Muscle layer of colon (tissue), 2 donors: ENCODE measurements around the gene CEP57L1.

Source experiments
- H3K27ac ChIP-seq: one replicate; pipeline ENCODE4 v1.7.0; 2013; ENCODE audit warnings: low read depth, mild to moderate bottlenecking, low read length, moderate library complexity
- H3K27me3 ChIP-seq, 2 donors: one replicate each; pipeline ENCODE4 v1.7.0; 2013; ENCODE audit warnings: low read length in 2 of 2, mild to moderate bottlenecking in 2 of 2; ENCODE audit not compliant: insufficient read depth in 2 of 2, control insufficient read depth in 1 of 2
- H3K36me3 ChIP-seq: one replicate; pipeline ENCODE4 v1.7.0; 2013; ENCODE audit warnings: mild to moderate bottlenecking, low read length; ENCODE audit not compliant: insufficient read depth
- H3K4me1 ChIP-seq: one replicate; pipeline ENCODE4 v1.7.0; 2013; ENCODE audit warnings: mild to moderate bottlenecking, low read length; ENCODE audit not compliant: insufficient read depth
- H3K4me3 ChIP-seq, 2 donors: one replicate each; pipeline ENCODE4 v1.7.0; 2013; ENCODE audit warnings: low read length in 2 of 2, low read depth in 1 of 2, mild to moderate bottlenecking in 1 of 2, moderate library complexity in 1 of 2
- H3K9ac ChIP-seq: one replicate; pipeline ENCODE4 v1.7.0; 2013; ENCODE audit warnings: low read length
- H3K9me3 ChIP-seq: one replicate; pipeline ENCODE4 v1.7.0; 2013; ENCODE audit warnings: mild to moderate bottlenecking, low read length
- donor health status: abdominal sarcoma.
- donor health status: Adenocarcinoma of cecum.

The CEP57L1 gene

DNA sequence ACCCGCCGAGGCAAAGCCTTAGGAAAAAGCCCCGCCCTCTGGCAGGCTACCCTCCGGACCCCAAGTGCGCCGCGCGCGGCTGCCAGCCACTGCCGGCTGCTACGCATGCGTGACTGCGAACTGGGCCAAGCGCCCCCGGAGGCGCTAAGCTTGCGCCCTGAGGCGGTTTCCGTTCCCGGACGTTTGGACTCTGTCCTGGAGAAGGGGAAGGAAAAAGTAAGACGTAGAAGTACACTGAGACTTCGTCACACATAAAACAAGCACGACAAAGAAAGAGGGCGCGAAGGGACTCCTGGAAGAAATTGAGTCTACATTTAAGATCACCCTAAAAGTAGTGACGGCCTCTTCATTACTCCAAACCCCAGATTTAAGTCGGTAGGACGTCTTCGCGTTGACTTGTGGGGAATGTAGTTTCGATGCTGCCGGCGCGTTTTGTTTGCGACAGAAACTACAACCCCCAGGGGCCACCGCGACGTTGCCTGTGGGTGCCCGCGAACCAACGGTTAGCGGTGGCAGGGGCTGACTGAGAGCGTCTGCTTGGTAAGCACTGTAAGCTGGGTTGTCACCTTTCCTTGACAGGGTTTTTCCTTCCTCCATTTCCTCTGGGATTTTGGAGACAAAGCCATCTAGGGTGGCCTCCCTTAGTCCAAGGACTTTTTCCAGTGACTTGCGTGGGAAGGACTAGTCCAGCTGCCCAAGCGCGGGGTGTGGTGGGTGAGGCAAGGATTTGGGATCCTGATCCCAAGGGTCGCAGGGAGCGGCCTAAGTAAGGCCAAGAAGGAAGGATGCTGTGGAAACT is at the start of gene CEP57L1:
Gene CEP57L1, plus strand, starts transcription at position 472 of the 799 bp plus-strand sequence. CDS start 49,715 bp downstream, outside the sequence.
- peaks cover 31% of the 10 kb centered on the region for H3K4me1 ChIP-seq

DNA sequence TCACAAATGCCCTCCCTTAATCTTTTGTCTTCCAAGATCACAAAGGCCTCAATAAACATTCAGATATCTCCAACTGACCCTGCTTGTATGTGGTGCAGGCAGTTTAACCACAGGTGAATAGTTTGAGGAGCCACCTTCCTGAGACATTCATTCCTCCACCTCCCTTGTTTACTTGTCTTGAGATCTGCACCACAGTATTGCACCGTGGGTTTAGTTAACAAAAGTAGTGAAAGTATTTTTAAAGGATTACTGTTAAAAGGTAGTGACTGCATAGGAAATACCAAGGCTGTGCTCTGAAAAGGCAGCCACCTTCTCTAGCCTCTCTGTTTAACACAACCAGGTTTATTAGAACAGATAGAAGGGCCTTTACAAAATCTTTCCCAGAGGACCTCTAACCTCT is 47.1 kb upstream of the CEP57L1 start:
- Histone ChIP-seq H3K36me3 (no peaks in the 10 kb centered on the region), H3K4me1 (peaks cover under 1% of the 10 kb centered on the region), H3K27ac (no peak overlapping the region), H3K9me3 (no peaks in the 10 kb centered on the region), H3K27me3 (no peaks in the 10 kb centered on the region), H3K4me3 (no peak overlapping the region), H3K9ac (no peak overlapping the region)

More for the DNA sequence above, at the start of gene CEP57L1:
- Histone ChIP-seq H3K9ac (peak within 1 kb of the TSS; percentile 81), H3K4me3 (peak within 1 kb of the TSS; percentile 82 to 99), H3K27me3 (no peaks in the 10 kb centered on the region), H3K36me3 (no peaks in the 10 kb centered on the region), H3K27ac (peak within 1 kb of the TSS; percentile 90), H3K9me3 (no peaks in the 10 kb centered on the region)

- no peak overlapping the region for H3K4me3 ChIP-seq
- no peaks in the 10 kb centered on the region for H3K9me3 ChIP-seq
- no peaks in the 10 kb centered on the region for H3K36me3 ChIP-seq
Measured at GRCh38 chr6:109048670-109049415, 46.5 kb upstream of the CEP57L1 start.

DNA sequence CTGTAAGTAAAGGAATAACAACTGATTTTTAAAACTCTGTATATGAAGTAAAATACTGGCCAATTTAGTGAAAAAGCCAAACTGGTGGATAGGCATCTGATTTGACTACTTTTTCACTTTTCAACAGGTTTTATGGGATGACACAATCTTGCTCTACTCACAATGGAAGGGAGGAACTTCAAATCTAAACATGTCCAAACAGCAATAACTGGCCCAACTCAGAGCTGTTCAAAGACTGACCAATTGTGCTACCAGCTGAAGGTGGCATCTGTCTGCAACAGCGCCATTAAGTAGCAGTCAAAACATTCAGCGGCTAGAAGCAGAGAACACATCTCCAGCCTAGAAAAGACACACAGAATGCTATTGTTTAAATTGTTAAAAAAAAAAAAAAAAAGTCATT is 45.3 kb upstream of the CEP57L1 start:
- Histone ChIP-seq H3K4me1 (peaks cover 6% of the 10 kb centered on the region), H3K27ac (no peak overlapping the region), H3K9ac (no peak overlapping the region), H3K4me3 (no peak overlapping the region), H3K27me3 (no peaks in the 10 kb centered on the region), H3K9me3 (no peaks in the 10 kb centered on the region), H3K36me3 (no peaks in the 10 kb centered on the region)

More at GRCh38 chr6:109048670-109049415, 46.5 kb upstream of the CEP57L1 start:
- peaks cover 6% of the 10 kb centered on the region for H3K4me1 ChIP-seq
- H3K27me3 ChIP-seq = no peaks in the 10 kb centered on the region
- H3K9ac ChIP-seq = no peak overlapping the region
- H3K27ac ChIP-seq = no peak overlapping the region

GRCh38 chr6:109050447-109051102 is 44.7 kb upstream of the CEP57L1 start:
- Histone ChIP-seq H3K9me3 (no peaks in the 10 kb centered on the region), H3K27ac (no peak overlapping the region), H3K36me3 (no peaks in the 10 kb centered on the region), H3K9ac (no peak overlapping the region), H3K4me3 (no peak overlapping the region), H3K27me3 (no peaks in the 10 kb centered on the region), H3K4me1 (peaks cover 6% of the 10 kb centered on the region)

- H3K4me1 ChIP-seq = peaks cover 6% of the 10 kb centered on the region
- H3K36me3 ChIP-seq = no peaks in the 10 kb centered on the region
- H3K9me3 ChIP-seq = no peaks in the 10 kb centered on the region
- no peak overlapping the region for H3K9ac ChIP-seq
- H3K27ac ChIP-seq = no peak overlapping the region
- H3K27me3 ChIP-seq = no peaks in the 10 kb centered on the region
- no peak overlapping the region for H3K4me3 ChIP-seq
Measured at GRCh38 chr6:109051301-109052017, 43.8 kb upstream of the CEP57L1 start.

- H3K4me1 ChIP-seq = peaks cover 6% of the 10 kb centered on the region
Measured at GRCh38 chr6:109052018-109052651, 43.2 kb upstream of the CEP57L1 start.

GRCh38 chr6:109052852-109053251 is 42.5 kb upstream of the CEP57L1 start:
- H3K27me3 ChIP-seq = no peaks in the 10 kb centered on the region
- H3K9ac ChIP-seq = no peak overlapping the region
- no peak overlapping the region for H3K4me3 ChIP-seq
- peaks cover 11% of the 10 kb centered on the region for H3K4me1 ChIP-seq
- no peaks in the 10 kb centered on the region for H3K9me3 ChIP-seq
- H3K27ac ChIP-seq = no peak overlapping the region
- no peaks in the 10 kb centered on the region for H3K36me3 ChIP-seq

More at GRCh38 chr6:109052018-109052651, 43.2 kb upstream of the CEP57L1 start:
- Histone ChIP-seq H3K4me3 (no peak overlapping the region), H3K36me3 (no peaks in the 10 kb centered on the region), H3K27me3 (no peaks in the 10 kb centered on the region), H3K9ac (no peak overlapping the region), H3K27ac (no peak overlapping the region), H3K9me3 (no peaks in the 10 kb centered on the region)

- H3K4me1 ChIP-seq = peaks cover 11% of the 10 kb centered on the region
- no peaks in the 10 kb centered on the region for H3K36me3 ChIP-seq
- H3K27ac ChIP-seq = no peak overlapping the region
- H3K9me3 ChIP-seq = no peaks in the 10 kb centered on the region
- no peaks in the 10 kb centered on the region for H3K27me3 ChIP-seq
- no peak overlapping the region for H3K9ac ChIP-seq
- H3K4me3 ChIP-seq = no peak overlapping the region
Measured at GRCh38 chr6:109053336-109053735, 42.0 kb upstream of the CEP57L1 start.

GRCh38 chr6:109055771-109056235 is 39.5 kb upstream of the CEP57L1 start:
- Histone ChIP-seq H3K36me3 (no peaks in the 10 kb centered on the region), H3K27me3 (no peaks in the 10 kb centered on the region), H3K4me3 (no peak overlapping the region), H3K9me3 (no peaks in the 10 kb centered on the region), H3K27ac (no peak overlapping the region), H3K9ac (no peak overlapping the region), H3K4me1 (peaks cover 29% of the 10 kb centered on the region)
